HepG2 (cell line): ENCODE results near the gene OR12D3. TPM values are rescaled to one million over a fixed set of nuclear protein-coding genes. Genes with fewer than 3 reads are reported as not detected.

ENCODE experiments used
- ATAC-seq: fragments of 200-7000 bp; cut with Tn5 transposase; 3 replicates; pipeline ENCODE4 v1.9.1; 2020; ENCODE audit warnings: mild to moderate bottlenecking, moderate library complexity
- BruUV-seq: library from RNA; stranded (reverse); fragments of 400-500 nt; replicated peaks from 2 replicates; lab custom pipeline; 2021; lab: Mats Ljungman, UMichigan
- CTCF ChIA-PET: fragments of 300-600 bp; formaldehyde crosslinking; extraction: SDS; loops from one replicate; lab custom pipeline; 2021; ENCODE audit warnings: low total read pairs, inconsistent platforms, low intra/inter-chr PET ratio; lab: Yijun Ruan, JAX
- POLR2A ChIA-PET: fragments of 350-600 bp; sonication (Branson Sonifier 250); formaldehyde crosslinking; loops from one replicate; lab custom pipeline; 2020; ENCODE audit warnings: antibody characterized with exemption, inconsistent platforms; lab: Yijun Ruan, JAX
- DNase-seq: peaks from one replicate; pipeline ENCODE4 v3.0.0-alpha.2; 2015; ENCODE audit warnings: low spot score
- FAIRE-seq: peaks from 3 replicates; lab custom pipeline; 2011; peaks lifted over from hg19 to GRCh38; lab: Jason Lieb, UNC
- H2AFZ ChIP-seq: one replicate; pipeline ENCODE4 v1.6.1; 2011; ENCODE audit warnings: low read length, inconsistent platforms
- H3K27ac ChIP-seq: fragments of 300-600 bp; 3 replicates; pipeline ENCODE4 v1.8.0; 2011; ENCODE audit warnings: mixed run types, mild to moderate bottlenecking, mixed read lengths, low read length, inconsistent platforms; ENCODE audit not compliant: insufficient read depth; ENCODE audit errors: extremely low read length
- H3K27me3 ChIP-seq, 2 experiments: fragments of 200-600 bp in 1 of 2; 2 replicates in 1 of 2; 3 replicates in 1 of 2; pipeline versions ENCODE4 v1.6.0 to v1.8.0; 2011; ENCODE audit warnings: low read length in 2 of 2, mild to moderate bottlenecking in 2 of 2, moderate library complexity in 2 of 2, inconsistent platforms in 1 of 2; ENCODE audit not compliant: insufficient read depth in 2 of 2, control insufficient read depth in 1 of 2
- H3K36me3 ChIP-seq, 2 experiments: fragments of 200-600 bp in 1 of 2; replicated peaks in 1 of 2; 2 replicates in 1 of 2; 3 replicates in 1 of 2; pipeline versions ENCODE4 v1.5.1 to v1.8.0; 2011; ENCODE audit warnings: low read length in 2 of 2, inconsistent platforms in 1 of 2; ENCODE audit not compliant: insufficient read depth in 2 of 2, control insufficient read depth in 1 of 2
- H3K4me1 ChIP-seq: 2 replicates; pipeline ENCODE4 v1.5.1; 2012; ENCODE audit warnings: low read length, inconsistent platforms; ENCODE audit not compliant: insufficient read depth
- H3K4me2 ChIP-seq: 2 replicates; pipeline ENCODE4 v1.6.0; 2011; ENCODE audit warnings: low read depth, low read length, inconsistent platforms
- H3K4me3 ChIP-seq, 3 experiments: fragments of 200-600 bp in 1 of 3; sonication (generic), shearing (Covaris generic) in 1 of 3; replicated peaks in 1 of 3; 2 replicates each; pipeline ENCODE4 v1.5.1; 2011 to 2016; ENCODE audit warnings: low read length in 3 of 3, inconsistent platforms in 2 of 3, low read depth in 2 of 3, mild to moderate bottlenecking in 2 of 3, control low read depth in 1 of 3, mixed read lengths in 1 of 3; ENCODE audit not compliant: insufficient read depth in 1 of 3
- H3K79me2 ChIP-seq: one replicate; pipeline ENCODE4 v1.6.1; 2011; ENCODE audit warnings: low read length, inconsistent platforms; ENCODE audit not compliant: insufficient read depth
- H3K9ac ChIP-seq: 2 replicates; pipeline ENCODE4 v1.6.0; 2011; ENCODE audit warnings: mild to moderate bottlenecking, low read depth, low read length, inconsistent platforms; ENCODE audit not compliant: insufficient read depth
- H3K9me3 ChIP-seq: 2 replicates; pipeline ENCODE4 v1.5.1; 2012; ENCODE audit warnings: mild to moderate bottlenecking, low read length
- H4K20me1 ChIP-seq: 2 replicates; pipeline ENCODE4 v1.6.0; 2011; ENCODE audit warnings: inconsistent platforms, mild to moderate bottlenecking, low read length, moderate library complexity; ENCODE audit not compliant: insufficient read depth
- CENPX ChIP-seq: sonication (generic); formaldehyde crosslinking; IDR thresholded peaks from 2 replicates; pipeline ENCODE4 v1.9.0; 2021; ENCODE audit warnings: mild to moderate bottlenecking, missing genetic modification reagents, moderate library complexity
- HDAC6 ChIP-seq: fragments of 200-600 bp; sonication (generic); IDR thresholded peaks from 2 replicates; pipeline ENCODE4 v1.7.0; 2017; ENCODE audit warnings: mild to moderate bottlenecking, antibody characterized with exemption, low read length, low read depth
- HMG20A ChIP-seq: IDR thresholded peaks from 2 replicates; pipeline ENCODE4 v1.6.1; 2016; ENCODE audit warnings: borderline replicate concordance
- KLF6 ChIP-seq: IDR thresholded peaks from 2 replicates; pipeline ENCODE4 v1.8.0; 2016; ENCODE audit warnings: missing biosample characterization, missing genetic modification reagents
- NCOR1 ChIP-seq: fragments of 200-600 bp; sonication (generic); IDR thresholded peaks from 2 replicates; pipeline ENCODE4 v1.7.0; 2017; ENCODE audit warnings: antibody characterized with exemption, low read length, borderline replicate concordance
- SMC3 ChIP-seq: IDR thresholded peaks from 2 replicates; pipeline ENCODE4 v1.6.1; 2011; ENCODE audit warnings: low read length, improper control_type of control experiment
- STAG1 ChIP-seq: sonication (generic); formaldehyde crosslinking; IDR thresholded peaks from 2 replicates; pipeline ENCODE4 v1.4.0; 2020; ENCODE audit warnings: missing genetic modification reagents
- ZFY ChIP-seq: sonication (generic); formaldehyde crosslinking; IDR thresholded peaks from 2 replicates; pipeline ENCODE4 v1.4.0; 2020; ENCODE audit warnings: missing genetic modification reagents
- ZNF33A ChIP-seq: sonication (generic); formaldehyde crosslinking; IDR thresholded peaks from 2 replicates; pipeline ENCODE4 v1.5.1; 2020; ENCODE audit warnings: missing genetic modification reagents, mild to moderate bottlenecking, moderate library complexity, borderline replicate concordance
- ZNF510 ChIP-seq: sonication (generic); formaldehyde crosslinking; IDR thresholded peaks from 2 replicates; pipeline ENCODE4 v1.4.0; 2020; ENCODE audit warnings: low read depth, mild to moderate bottlenecking, missing genetic modification reagents
- WGBS: methylation state at CpG from one replicate; pipeline ENCODE4 v1.1.6; 2017; ENCODE audit warnings: low lambda C conversion rate; 5-methylcytosine and 5-hydroxymethylcytosine counted together
- in situ Hi-C: cut with HindIII; loops from 2 replicates; pipeline ENCODE4 v1.10.0; 2017; ENCODE audit warnings: low pct_unique_long_range_greater_than_20kb; ENCODE audit not compliant: extremely low pct_ligation_motif_present
- intact Hi-C: fragments of 100-400 bp; cut with micrococcal nuclease; formaldehyde crosslinking; loops from one replicate; pipeline ENCODE4 v1.10.0; 2022; ENCODE audit not compliant: unreplicated experiment
- polyA plus RNA-seq, 8 experiments: library from polyadenylated mRNA; depleted of rRNA in 3 of 8; stranded (reverse) in 7 of 8; unstranded in 1 of 8; fragments of >200 nt; fragmentation: Illumina TruSeq in 4 of 8; extraction: Trizol in 4 of 8; gene quantifications; 2 replicates each; pipeline versions ENCODE4 v1.2.1 to v1.2.3, GENCODE V29; 2011 to 2016; ENCODE audit warnings: low read depth in 4 of 8, missing spikeins in 1 of 8, mixed read lengths in 1 of 8; ENCODE audit not compliant: insufficient read depth in 1 of 8
- total RNA-seq, 5 experiments: library from RNA; depleted of rRNA; stranded (reverse); fragments of >200 nt; fragmentation: Illumina TruSeq; extraction: Trizol; gene quantifications; 2 replicates each; pipeline ENCODE4 v1.2.3, GENCODE V29; 2016; ENCODE audit warnings: low read depth in 1 of 5
- TF ChIP-seq, protein P1 (sequence below): sonication (generic); formaldehyde crosslinking; IDR thresholded peaks from 2 replicates; pipeline ENCODE4 v1.8.0; 2023; ENCODE audit warnings: mild to moderate bottlenecking, missing genetic modification reagents
- TF ChIP-seq, protein P2 (sequence below): sonication (generic); formaldehyde crosslinking; IDR thresholded peaks from 2 replicates; pipeline ENCODE4 v1.5.0; 2020; ENCODE audit warnings: mild to moderate bottlenecking, missing genetic modification reagents, moderate library complexity

OR12D3 gene
- total and polyA plus RNA-seq, 2 of the 13 experiments (the other 11 are each of a cell fraction or from before 2014, with no cell fraction given) = not detected

DNA sequence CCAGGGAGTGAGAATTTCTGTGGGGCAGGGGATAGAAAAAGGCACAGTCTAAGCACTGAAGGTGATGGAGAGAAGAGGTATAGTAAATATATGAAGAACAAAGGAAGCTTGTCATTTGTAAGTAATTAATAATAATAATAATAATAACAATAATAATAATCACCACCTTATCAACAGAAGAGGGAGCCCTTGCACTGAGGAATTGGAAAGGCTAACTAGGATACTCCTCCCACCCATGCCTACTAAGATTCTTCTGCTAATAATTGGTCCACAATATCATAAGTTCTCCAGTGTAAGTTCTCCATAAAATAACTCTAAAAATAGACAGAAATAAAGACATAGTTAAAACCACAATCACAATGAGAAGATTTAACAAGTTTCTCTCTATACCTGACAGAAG, 912 bp upstream of the OR12D3 start:
- FAIRE-seq = no peak
- POLR2A ChIA-PET = no interaction called here

DNA sequence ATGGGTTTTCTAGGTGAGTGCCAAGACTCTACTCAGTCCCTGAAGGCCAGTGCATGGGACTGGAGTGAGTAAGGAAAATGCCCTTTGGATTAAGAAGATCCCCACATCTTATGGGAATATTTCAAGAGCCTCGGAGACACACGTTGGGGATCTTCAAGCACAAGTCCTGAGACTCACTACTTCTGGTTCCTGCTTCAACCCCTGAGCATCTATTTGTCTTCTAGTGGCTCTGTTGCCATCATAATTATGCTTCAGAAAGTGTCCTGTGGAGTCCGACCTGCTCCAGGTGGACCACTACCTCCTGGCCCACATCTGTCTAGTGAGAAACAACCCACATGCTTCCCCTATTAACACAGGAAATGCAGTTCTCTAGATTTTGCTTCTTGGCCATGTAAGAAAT, 6.3 kb downstream of the OR12D3 start, which contains the start of gene OR5V1:
OR5V1 (minus strand) TSS at position 101 of the 400 bp plus-strand sequence. CDS start 12,670 bp downstream, outside the sequence.
- DNase-seq (no peak), FAIRE-seq (no peak), ATAC-seq (no peak)
- H3K36me3 ChIP-seq = no peaks in the 10 kb centered on the region
- H3K4me1 ChIP-seq = no peaks in the 10 kb centered on the region
- no peaks in the 10 kb centered on the region for H3K27me3 ChIP-seq
- ChIA-PET CTCF (no interaction called here), POLR2A (no interaction called here)
- no peak within 1 kb of the TSS for H3K4me2 ChIP-seq
- no peak within 1 kb of the TSS for H3K27ac ChIP-seq
- no peak within 1 kb of the TSS for H3K4me3 ChIP-seq
- TF ChIP-seq SMC3 = no peak
- no peak for TF ChIP-seq ZNF510 (CRISPR knock-in tag)
- TF ChIP-seq HDAC6 = no peak
- TF ChIP-seq HMG20A (CRISPR knock-in tag) = no peak
- no peak for TF ChIP-seq NCOR1
- no peak for TF ChIP-seq CENPX (CRISPR knock-in tag)
- no peak for TF ChIP-seq KLF6 (CRISPR knock-in tag)
- no peak for TF ChIP-seq ZNF33A (CRISPR knock-in tag)
- H2AFZ ChIP-seq = no peak within 1 kb of the TSS
- no peaks in the 10 kb centered on the region for H3K9me3 ChIP-seq
- H4K20me1 ChIP-seq = no peaks in the 10 kb centered on the region
- H3K9ac ChIP-seq = no peak within 1 kb of the TSS
- in situ Hi-C loops = no loop called here
- BruUV-seq = no TSS peak
- no peaks in the 10 kb centered on the region for H3K79me2 ChIP-seq
- WGBS = 3% methylated on average over 3 of the region's 3 CpGs
- intact Hi-C loops = no loop called here

More for the DNA sequence above, 912 bp upstream of the OR12D3 start:
- Histone ChIP-seq H3K4me3 (no peak overlapping the region), H4K20me1 (no peaks in the 10 kb centered on the region), H3K9me3 (no peaks in the 10 kb centered on the region), H3K27me3 (no peaks in the 10 kb centered on the region), H3K27ac (no peak overlapping the region)
- peak; percentile 4 for DNase-seq
- intact Hi-C loops (loop anchor here (1.0 kb wide), 1 partner anchor 213 kb away; no protein-coding TSS in a partner anchor), in situ Hi-C loops (no loop called here)
- CTCF ChIA-PET = interaction anchor here (1.6 to 2.3 kb wide), 2 partner anchors 213 to 227 kb away, joined by 4 to 20 read pairs; no protein-coding TSS in a partner anchor
- TF ChIP-seq STAG1 (CRISPR knock-in tag) (peak; percentile 36; the same call in 1 of the 2 replicates), ZFY (CRISPR knock-in tag) (no peak)
- TF ChIP-seq, protein P1, sequence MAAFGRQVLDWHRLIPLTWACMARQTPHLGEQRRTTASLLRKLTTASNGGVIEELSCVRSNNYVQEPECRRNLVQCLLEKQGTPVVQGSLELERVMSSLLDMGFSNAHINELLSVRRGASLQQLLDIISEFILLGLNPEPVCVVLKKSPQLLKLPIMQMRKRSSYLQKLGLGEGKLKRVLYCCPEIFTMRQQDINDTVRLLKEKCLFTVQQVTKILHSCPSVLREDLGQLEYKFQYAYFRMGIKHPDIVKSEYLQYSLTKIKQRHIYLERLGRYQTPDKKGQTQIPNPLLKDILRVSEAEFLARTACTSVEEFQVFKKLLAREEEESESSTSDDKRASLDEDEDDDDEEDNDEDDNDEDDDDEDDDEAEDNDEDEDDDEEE (CRISPR knock-in tag) = no peak
- TF ChIP-seq, protein P2, sequence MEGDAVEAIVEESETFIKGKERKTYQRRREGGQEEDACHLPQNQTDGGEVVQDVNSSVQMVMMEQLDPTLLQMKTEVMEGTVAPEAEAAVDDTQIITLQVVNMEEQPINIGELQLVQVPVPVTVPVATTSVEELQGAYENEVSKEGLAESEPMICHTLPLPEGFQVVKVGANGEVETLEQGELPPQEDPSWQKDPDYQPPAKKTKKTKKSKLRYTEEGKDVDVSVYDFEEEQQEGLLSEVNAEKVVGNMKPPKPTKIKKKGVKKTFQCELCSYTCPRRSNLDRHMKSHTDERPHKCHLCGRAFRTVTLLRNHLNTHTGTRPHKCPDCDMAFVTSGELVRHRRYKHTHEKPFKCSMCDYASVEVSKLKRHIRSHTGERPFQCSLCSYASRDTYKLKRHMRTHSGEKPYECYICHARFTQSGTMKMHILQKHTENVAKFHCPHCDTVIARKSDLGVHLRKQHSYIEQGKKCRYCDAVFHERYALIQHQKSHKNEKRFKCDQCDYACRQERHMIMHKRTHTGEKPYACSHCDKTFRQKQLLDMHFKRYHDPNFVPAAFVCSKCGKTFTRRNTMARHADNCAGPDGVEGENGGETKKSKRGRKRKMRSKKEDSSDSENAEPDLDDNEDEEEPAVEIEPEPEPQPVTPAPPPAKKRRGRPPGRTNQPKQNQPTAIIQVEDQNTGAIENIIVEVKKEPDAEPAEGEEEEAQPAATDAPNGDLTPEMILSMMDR = 0 out of 2 replicates have a peak, but pooled peaks have one; percentile 15
- TF ChIP-seq, all 625 proteins: peak for 2
- no peak overlapping the region for H2AFZ ChIP-seq
- no peaks in the 10 kb centered on the region for H3K36me3 ChIP-seq
- ATAC-seq = no peak
- no peaks in the 10 kb centered on the region for H3K79me2 ChIP-seq
- H3K4me1 ChIP-seq = no peaks in the 10 kb centered on the region
- no peak overlapping the region for H3K4me2 ChIP-seq
- no peak overlapping the region for H3K9ac ChIP-seq
- BruUV-seq = no TSS peak
